HUDEP-2 (cell line): Measurements from ENCODE around the gene TECTB.

Experiments
- DNase-seq, 76 experiments: peaks; one replicate each; lab custom pipeline; 2025; ENCODE audit not compliant: unreplicated experiment in 76 of 76; lab: John Stamatoyannopoulos, UW

The TECTB gene

DNA sequence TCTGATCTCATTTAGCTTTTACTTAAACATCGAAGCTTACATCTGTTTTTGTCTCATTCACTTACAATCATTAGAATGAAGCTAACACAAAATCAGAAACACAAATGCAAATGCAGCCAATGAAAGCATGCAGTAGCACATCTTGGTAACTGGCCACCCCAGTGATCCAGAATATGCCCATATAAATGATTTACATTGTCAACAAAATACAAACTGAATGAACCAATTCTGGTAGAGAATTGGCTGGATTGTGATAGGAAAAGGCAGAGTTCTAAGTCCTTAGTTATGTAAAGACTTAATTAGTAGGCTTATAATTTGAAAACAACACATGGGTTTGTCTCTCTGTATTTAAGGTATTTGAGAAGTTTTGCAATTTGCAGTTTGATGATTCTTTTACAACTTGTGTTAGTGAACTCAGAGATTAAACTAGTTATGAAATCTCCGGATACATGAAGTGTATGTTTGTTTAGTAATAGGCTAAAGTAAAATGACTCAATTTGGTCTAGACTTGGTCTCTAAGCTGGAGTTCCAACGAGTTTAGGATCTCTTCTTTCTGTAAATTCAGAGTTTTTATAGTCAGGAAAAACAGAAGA is 21.2 kb downstream of the TECTB start:
- no peak for DNase-seq

DNA sequence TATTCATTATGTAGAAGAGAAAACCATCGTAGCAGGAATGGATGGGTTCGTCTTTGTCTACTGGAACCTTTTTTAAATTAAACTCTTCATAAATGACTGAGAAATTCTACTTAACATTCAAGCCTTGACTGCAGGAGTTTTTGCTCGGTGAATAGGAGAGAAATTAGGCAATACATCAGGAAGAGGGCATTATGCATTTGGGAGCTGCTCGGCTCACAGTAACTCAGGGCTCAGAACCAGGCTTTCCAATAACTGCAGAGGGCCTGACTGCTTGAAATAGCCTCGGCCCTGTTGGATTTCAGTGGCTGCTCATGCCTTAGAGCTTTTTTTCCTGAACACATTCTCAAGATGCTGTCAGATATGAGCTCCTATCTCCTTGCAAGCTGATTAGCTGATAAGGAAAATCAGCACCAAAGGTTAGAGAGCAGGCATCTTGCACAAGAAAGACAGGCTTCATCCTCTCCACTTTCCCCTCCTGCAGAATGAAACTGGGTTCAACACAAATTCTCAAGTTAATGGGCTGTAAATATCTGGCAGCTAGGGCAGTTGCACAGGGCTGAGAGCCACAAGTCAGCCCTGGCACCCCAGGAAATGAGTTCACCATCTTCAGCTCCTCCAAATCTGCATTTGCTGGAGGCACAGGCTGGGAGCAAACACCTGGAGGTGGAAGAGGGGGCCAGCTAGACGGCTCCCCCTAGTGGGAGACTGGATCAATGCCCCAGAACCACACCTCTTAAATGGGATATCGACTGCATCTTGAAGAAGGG is 24.3 kb downstream of the TECTB start:
- peak in 18 of 76 experiments; percentile 3 to 30 (median 15) for DNase-seq

DNA sequence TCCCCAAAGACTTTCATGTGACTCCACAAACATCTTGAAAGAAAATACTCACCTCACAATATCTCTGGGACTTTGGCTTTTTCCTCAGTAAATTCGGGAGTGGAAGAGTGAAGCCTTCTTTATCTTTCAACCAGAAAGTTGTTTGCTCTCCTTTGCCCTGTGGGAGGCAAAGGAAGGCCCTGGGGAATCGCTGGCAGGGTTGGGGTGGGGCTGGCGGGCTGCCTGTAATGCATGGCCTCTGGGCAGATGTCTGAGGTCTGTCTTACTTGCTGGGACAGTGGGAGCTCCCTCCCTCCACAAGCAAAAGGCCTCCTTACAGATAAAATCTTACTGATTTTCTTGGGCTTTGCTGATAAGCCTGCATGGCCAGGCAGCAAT is 24.9 kb downstream of the TECTB start:
- no peak for DNase-seq

- DNase-seq = no peak
Measured at GRCh38 chr10:112311481-112311880, 28.3 kb downstream of the TECTB start.

DNA sequence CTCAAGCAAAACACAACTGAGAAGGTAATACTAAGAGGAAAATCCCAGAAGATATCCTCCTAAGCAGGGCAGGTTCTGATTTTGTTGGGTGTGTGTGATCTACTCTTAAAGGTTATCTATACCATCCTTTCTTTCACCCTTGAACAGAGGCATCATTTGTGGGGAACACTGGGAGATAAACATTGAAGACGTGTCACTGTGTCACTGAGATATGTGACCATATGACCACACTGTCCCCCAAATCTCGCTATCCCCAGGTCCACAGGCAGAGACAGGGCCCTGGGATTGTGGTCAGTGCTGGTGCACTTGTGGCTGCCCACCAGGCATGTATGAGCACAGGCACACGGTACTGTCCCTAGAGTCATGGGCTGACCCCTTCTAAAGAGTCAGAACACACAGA is 30.0 kb downstream of the TECTB start:
- no peak for DNase-seq

GRCh38 chr10:112313911-112314310 is 30.7 kb downstream of the TECTB start:
- DNase-seq = no peak

- DNase-seq = peak in 59 of 76 experiments; percentile 2 to 74 (median 35)
Measured at GRCh38 chr10:112314822-112315474, 31.7 kb downstream of the TECTB start.

GRCh38 chr10:112327678-112328077 is 44.5 kb downstream of the TECTB start:
- DNase-seq = no peak

DNA sequence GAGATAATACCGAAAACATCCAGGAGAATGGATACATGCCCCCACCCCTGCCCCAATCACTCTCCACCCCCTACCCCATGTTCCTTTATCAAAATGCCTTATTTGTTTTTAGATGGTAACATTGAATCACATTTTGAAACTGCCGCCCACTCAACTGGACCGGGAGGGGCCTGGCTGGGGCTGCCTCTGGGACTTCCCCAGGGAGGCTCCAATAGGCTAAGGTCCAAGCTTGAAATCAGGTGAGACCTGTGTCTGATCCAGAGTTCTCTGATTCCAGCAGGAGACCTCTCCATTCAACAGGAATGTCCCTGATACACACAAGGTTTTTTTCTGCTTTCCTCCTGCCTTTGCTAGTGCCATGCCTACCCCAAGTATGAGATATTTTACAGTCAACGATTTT is 47.0 kb downstream of the TECTB start:
- DNase-seq = no peak

DNA sequence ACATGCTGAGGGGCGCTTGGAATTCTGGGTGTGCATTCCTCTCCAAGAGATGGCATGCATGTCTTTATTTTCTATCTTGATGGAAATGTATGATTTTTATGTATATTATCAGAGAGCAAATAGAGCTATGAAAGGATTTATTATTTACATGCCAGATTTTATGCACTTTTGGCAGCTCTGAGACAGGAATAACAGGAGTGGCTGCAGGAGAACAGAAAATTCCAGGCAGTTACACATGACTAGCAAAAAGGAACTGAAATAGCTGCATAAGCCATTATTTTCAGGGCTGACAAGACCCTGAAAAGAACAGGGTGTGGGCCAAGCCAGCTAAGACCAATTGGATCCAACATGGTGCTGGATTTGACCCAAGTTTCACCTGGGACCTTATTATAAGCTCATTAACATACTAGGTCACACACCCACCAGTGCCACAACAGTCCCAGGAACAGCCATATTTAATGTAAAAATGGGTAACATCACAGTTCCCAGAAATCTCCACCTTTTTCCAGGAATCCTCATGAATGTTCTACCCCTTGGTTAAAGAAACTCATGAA is 47.5 kb downstream of the TECTB start:
- no peak for DNase-seq

GRCh38 chr10:112332022-112332421 is 48.8 kb downstream of the TECTB start:
- no peak for DNase-seq

GRCh38 chr10:112332509-112333228 is 49.5 kb downstream of the TECTB start:
- DNase-seq = no peak

GRCh38 chr10:112333452-112333851 is 50.3 kb downstream of the TECTB start:
- no peak for DNase-seq

DNA sequence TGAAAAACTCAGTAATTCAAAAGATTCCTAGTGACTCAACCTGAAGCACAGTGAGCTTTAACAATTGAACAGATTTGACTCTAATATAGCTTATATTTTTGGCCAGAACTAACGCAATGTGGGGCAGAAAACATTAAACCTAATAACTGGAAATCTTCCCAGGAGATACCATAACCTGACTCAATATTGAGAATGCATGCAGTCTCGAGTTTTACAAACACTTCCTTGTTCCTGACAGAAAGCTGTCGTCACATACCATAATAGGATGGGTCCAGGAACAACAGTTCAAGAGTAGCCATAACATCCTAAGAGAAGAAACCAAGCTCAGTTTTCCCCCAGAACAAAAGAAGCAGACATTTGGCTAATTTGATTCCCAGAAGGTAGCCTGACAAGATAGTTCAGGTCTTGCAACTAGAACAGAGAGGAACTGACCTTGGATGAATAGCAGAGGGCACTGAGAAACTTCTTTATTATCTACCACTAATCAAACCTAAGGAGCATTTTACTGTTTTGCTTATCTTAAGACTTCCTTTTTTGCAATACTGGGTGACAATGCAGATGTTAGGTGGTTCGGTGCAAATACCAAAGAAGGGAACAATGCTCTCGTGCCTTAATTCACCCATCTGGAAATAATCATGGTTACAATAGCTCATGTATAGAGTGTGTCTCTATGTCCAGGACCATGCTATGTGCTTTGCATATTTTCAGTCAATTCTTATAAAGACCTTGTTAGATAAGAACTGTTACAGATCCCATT is 52.1 kb downstream of the TECTB start:
- DNase-seq = peak in 1 of 76 experiments; percentile 2

GRCh38 chr10:112335868-112336265 is 52.7 kb downstream of the TECTB start:
- DNase-seq = no peak

- DNase-seq = no peak
Measured at GRCh38 chr10:112336556-112337201, 53.5 kb downstream of the TECTB start.

- no peak for DNase-seq
Measured at GRCh38 chr10:112338957-112339356, 55.8 kb downstream of the TECTB start.

- no peak for DNase-seq
Measured at GRCh38 chr10:112340601-112341000, 57.4 kb downstream of the TECTB start.

DNA sequence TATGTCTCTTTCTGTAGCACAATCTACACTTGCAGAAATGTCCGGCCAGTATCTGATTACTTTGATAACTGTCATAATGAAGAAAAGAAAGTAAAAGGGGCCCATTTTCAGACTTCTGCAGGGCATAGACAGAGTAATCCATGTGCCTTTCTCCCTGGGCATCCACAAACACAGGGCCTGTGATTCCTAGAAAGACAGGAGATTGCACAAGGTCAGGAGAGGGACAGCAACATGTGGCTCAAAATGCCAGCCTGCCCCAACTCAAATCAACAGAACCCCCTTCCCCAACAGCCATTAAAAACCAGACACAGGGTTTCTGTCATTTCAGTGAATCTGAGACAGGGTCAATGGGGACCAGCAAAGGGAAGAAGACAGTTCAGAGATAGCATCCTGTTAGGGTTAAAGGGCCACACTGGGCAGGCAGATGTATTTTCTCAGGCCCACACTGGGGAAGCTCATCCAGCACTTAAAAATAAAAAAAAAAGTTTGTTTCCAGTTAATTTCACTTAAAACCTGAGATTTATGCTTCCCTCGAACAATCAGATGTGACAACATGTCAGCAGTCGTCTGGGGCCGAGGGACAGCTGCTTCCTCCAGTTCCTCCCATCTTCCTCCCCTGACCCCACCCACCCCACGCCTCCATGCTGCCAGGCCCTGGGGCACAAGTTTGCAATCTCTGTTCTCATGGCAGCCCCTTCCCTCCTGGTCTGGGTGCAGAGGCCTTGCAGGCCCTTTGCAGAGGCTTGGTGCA is 60.0 kb downstream of the TECTB start:
- DNase-seq = no peak
